ENCODE results near the gene CBFA2T2.
A peak's percentile ranks its signal among the peaks of the same experiment; 100 is the strongest.
"Not testable (repeated sequence)": the region's sequence is repeated elsewhere in the genome, so short reads cannot be mapped to it uniquely, and the experiment has no call there.

CBFA2T2 gene

DNA sequence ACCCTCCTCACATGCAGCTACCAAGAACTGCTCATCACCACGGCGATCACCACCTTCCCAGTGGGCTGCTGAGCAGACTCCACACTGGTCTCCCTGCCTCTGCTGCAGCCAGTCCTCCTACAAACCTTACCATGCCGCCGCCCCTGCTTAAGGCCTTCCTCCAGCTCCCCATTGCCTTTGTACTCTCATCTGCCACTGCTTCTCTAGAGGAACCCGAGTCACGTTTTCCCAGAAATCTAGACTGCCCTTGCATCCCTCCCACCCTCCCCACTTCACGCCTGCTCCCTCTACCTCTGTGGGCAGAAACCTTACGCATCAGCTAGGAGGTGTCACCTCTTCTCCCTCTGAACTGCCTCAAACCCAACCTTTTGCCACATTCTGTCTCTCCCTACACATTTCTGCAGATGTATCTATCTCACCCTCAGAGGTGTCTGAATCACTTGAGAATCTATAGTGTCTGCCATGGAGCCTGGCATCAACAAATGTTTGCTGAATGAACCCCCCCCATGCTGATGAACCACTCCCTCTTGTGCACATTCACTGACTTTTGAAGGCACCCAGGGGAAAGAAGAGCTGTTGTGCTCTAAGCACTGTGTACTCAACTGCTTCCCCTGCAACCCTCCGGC is 191.9 kb downstream of the CBFA2T2 start:
- DNase-seq, result no peak

GRCh38 chr20:33684533-33685327 is 194.8 kb downstream of the CBFA2T2 start:
- DNase-seq, result no peak

DNA sequence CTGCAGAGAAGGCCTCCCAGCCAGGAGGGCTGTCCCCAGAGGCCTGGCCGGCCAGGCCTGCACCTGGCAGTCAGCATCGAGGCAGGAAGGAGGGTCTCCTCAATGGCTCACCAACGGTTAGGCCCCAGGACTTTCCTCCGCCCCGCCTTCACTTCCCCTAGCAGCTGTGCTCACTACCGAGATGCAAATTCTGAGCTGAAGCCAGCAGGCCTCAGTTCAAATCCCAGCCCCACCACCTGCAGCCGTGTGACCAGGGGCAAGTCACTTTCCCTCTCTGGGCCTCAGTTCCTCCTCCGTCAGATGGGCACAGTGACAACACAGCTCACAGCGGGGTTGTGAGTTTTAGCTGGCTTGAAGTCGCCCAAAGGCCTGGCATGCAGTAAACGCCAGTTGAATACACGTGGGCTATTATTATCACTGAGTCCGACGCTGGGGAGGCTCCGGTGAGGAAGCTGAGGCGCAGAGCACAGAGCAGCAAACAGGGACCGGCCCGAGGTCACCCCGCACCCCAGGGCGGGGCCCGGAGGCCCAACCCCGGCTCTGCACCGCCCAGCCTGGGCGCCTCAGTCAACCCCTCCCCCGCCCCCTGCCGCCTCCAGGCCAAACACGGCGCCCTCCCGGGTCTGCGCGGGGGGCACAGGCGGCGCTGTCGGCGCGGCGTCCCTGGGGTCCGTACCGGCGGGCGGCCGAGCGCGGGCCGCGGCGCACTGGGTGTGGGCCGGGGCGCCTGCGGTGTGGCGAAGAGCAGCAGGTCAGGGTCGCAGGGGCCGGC is 195.6 kb downstream of the CBFA2T2 start:
- no peak for DNase-seq

DNA sequence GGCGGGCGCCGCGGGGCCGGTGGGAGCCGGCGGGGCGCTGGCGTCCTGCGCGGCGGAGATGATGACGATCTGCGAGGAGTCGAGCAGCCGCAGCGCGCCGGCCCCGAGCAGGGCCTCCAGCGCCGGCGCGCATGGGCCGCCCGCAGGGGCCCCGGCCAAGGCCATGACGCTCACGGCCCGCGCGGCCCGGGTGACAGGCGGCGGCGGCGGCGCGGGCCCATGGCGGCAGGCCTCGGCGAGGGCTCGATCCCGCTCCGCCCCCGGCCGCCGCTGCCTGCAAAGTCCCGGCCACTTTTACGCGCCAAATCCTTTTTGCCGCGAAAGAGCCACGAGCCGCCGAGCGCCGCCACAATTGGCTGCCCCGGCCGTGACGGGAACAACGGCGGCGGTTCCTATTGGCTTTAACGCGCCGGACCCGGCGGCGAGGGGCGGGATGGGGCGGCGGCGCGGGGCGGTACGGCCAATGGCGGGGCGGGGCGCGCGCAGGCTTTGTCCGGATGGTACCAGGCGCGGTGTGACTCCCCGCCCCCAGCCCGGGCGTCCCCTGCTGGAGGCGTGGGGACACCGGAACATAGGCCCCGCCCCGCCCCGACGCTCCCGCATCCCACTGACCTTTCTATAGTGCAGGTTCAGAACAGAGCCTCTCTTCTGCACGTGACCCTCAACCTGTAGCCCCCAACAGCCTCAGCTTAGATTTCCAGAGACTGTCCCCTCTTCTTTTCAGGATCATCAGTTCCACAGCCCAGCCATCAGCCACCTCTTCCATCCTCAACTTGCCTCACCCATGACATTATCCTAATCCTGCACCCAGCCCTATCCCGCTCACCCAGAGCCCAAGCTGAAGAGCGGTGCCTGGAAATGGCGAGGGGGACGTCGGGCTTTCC is 196.4 kb downstream of the CBFA2T2 start, which contains the start of gene E2F1:
Gene E2F1, minus strand, starts transcription at position 286 of the 884 bp plus-strand sequence. Its CDS starts 121 bp downstream, at position 165.
- DNase-seq, result peak; percentile 93

DNA sequence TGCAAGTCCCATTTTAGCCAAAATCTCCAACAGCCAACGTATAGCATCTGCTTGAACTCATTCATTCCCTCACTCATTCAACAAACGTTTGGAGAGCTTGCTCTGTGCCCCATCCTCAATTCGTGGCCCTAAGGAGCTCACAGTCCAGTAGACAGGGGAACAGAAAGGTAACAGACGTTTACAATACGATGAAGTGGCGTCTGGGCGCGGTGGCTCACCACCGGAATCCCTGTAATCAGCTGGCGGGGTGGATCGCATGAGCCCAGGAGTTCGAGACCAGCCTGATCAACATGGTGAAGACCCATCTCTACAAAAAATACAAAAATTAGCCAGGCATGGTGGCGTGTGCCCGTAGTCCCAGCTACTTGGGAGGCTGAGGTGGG is 197.1 kb downstream of the CBFA2T2 start:
- DNase-seq, result no peak

GRCh38 chr20:33687370-33687915 is 197.5 kb downstream of the CBFA2T2 start:
- no peak for DNase-seq

GRCh38 chr20:33687993-33688937 is 198.4 kb downstream of the CBFA2T2 start:
- DNase-seq, result no peak

DNA sequence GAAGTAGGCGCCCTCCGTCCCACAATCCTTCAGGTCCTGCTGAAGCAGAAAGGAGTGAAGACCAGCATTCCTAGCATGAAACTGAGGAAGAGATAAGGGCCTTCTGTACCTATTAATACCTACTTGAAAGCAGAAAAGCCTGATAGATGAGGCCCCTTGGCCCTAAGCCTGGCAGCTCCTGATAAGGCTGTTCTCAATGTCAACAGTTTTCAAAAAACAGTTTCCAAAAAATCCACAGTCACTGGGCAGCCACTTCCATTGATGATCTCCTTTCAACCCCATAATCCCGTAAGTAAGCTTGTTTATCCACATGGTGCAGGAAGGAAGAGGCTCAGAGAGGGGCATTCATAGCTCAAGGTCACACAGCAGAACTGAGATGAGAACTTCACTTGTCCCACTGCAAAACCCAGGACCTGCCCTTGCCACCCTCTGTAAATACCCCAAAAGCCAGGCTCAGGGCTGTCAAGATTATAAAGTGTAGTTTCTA is 199.1 kb downstream of the CBFA2T2 start:
- DNase-seq, result no peak

DNA sequence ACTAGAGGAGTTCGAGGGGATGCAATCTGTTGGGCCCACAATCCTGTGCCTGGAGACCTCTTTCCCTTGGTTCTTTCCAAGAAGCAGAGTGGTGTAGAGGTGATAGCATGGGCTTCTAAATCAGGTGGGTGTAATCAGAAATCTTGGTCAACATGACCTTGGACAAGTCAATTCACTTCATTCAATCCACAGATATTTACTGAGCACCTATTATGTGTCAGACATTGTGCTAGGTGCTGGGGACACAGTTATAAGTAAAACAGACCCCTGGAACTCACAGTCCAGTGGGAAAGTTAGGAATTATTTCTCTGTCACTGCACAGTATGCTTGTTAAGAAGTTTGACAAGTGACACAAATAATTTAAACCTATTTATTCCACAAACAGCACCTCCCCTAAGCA is 199.6 kb downstream of the CBFA2T2 start:
- no peak for DNase-seq

DNA sequence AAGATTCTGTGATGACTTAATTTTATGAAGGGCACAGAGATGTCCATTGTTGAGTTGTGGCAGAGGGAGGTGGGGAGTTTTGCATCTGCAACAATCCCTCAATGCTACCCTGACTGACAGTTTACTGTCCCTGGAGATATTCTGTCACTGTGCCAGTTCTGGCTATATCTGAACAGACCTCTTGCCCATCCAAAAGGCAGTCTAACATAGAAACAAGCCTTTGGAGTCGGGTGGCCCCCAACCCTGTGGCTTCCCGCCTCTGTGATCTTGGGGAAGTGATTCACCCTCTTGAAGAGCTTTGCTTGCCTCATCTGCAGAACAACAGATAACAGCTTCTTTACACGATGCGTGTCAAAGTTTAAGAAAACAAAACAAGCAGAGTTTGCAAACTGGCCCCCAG is 200.1 kb downstream of the CBFA2T2 start:
- DNase-seq, result no peak

GRCh38 chr20:33693289-33693688 is 203.4 kb downstream of the CBFA2T2 start:
- no peak for DNase-seq

DNA sequence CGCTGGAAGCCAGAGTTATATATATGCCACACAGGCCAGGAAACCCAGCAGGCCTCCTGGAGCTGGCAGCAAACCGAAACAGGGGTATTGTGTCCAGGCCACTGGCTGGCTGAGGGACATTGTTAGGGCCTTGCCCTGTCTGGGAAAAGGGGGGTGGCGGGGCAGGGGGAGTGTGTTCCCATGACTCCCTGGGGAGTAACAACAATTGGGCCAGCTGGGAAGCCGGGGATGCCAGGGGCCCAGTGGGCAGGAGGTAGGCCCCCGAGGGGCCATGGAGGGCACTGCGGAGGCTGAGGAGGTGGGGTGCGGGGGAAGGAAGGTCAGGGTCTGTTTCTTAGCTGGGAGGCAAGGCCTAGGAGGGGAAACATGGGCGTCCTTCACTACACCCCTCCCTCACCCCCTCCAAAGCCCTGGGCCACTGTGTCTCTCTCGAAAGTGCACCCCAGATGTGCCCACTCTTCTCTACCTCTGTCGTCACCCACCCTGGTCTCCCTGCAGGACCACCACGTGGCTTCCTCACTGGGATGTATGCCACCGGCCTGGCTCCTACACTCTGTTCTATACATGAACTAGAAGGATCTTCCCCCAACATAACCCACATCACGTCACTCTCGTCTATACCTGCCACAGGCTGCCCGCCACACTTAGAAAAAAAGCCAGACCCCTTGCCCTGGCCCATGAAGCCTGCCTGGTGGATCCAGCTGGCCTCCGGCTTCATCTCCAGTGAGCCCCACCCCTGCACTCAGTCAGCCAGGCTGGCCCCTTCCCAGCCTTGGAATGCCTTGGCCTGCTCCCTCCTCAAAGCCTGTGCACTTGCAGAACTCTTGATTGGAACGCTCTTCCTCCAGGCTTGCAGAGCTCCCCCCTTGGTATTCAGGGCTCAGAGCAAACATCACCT is 204.1 kb downstream of the CBFA2T2 start:
- no peak for DNase-seq

- no peak for DNase-seq
Observed at GRCh38 chr20:33694639-33695012, 204.7 kb downstream of the CBFA2T2 start.

- DNase-seq, result no peak
Observed at GRCh38 chr20:33696448-33696847, 206.6 kb downstream of the CBFA2T2 start.

DNA sequence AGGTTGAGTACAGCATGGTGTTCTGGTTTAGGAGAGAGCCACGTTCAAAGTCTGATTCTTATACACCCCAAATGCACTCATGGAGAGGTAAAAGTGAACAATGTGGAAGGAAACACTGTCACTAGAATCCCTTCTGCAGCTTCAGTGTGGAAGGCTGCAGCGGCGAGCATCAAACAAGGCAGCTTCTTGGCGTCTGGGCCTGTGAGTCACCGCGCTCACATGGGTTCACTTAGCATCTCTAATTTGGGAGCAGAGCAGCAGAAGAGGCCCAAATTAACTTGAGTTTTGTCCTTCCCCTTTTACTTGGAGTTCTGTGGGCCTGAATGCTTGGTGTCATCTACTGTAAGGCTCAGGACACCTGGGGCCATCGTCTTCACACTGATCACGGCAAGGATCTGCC is 207.2 kb downstream of the CBFA2T2 start:
- peak; percentile 81 for DNase-seq

DNA sequence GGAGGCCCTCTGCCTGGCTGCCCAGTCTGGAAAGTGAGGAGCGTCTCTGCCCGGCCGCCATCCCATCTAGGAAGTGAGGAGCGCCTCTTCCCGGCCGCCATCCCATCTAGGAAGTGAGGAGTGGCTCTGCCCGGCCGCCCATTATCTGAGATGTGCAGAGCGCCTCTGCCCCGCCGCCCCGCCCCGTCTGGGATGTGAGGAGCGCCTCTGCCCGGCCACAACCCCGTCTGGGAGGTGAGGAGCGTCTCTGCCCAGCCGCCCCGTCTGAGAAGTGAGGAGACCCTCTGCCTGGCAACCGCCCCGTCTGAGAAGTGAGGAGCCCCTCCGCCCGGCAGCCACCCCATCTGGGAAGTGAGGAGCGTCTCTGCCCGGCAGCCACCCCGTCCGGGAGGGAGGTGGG is 209.1 kb downstream of the CBFA2T2 start:
- not testable (repeated sequence) for DNase-seq
